A549 (cell line): ENCODE results near the gene NEAT1.

Experiments
- BHLHE40 ChIP-seq: IDR thresholded peaks from 2 replicates; pipeline ENCODE4 v1.6.1; 2012; ENCODE audit warnings: low read depth, low read length, inconsistent platforms
- CTCF ChIP-seq: fragments of >200 bp; sonication (Bioruptor Twin); formaldehyde crosslinking; IDR thresholded peaks from 3 replicates; pipeline ENCODE4 v1.5.1; 2016
- EP300 ChIP-seq, 2 experiments: fragments of >200 bp; sonication (Bioruptor Twin); formaldehyde crosslinking; IDR thresholded peaks; 2 replicates in 1 of 2; 3 replicates in 1 of 2; pipeline ENCODE4 v1.6.1; 2016 to 2017
- HOXA7 ChIP-seq: fragments of 250-450 bp; sonication (Bioruptor Pico); IDR thresholded peaks from 2 replicates; pipeline ENCODE4 v1.5.0; 2020; ENCODE audit warnings: mild to moderate bottlenecking, moderate library complexity
- JUNB ChIP-seq: fragments of >200 bp; sonication (Bioruptor Twin); formaldehyde crosslinking; IDR thresholded peaks from 2 replicates; pipeline ENCODE4 v1.6.1; 2016
- MYC ChIP-seq: IDR thresholded peaks from 2 replicates; pipeline ENCODE4 v1.6.1; 2012; ENCODE audit warnings: mild to moderate bottlenecking, inconsistent platforms, low read length, improper control_type of control experiment, borderline replicate concordance
- POLR2A ChIP-seq: IDR thresholded peaks from 2 replicates; pipeline ENCODE4 v1.6.1; 2012; ENCODE audit warnings: mild to moderate bottlenecking, low read length
- USF2 ChIP-seq: fragments of 450-650 bp; IDR thresholded peaks from 2 replicates; pipeline ENCODE4 v1.6.1; 2014; ENCODE audit warnings: antibody characterized with exemption
- ZSCAN20 ChIP-seq: fragments of 250-450 bp; sonication (Bioruptor Pico); IDR thresholded peaks from 2 replicates; pipeline ENCODE4 v1.8.0; 2022; ENCODE audit warnings: mild to moderate bottlenecking, moderate library complexity
- TF ChIP-seq, protein P1 (sequence below): fragments of >200 bp; sonication (Bioruptor Twin); formaldehyde crosslinking; IDR thresholded peaks from 3 replicates; pipeline ENCODE4 v1.6.1; 2016

DNA sequence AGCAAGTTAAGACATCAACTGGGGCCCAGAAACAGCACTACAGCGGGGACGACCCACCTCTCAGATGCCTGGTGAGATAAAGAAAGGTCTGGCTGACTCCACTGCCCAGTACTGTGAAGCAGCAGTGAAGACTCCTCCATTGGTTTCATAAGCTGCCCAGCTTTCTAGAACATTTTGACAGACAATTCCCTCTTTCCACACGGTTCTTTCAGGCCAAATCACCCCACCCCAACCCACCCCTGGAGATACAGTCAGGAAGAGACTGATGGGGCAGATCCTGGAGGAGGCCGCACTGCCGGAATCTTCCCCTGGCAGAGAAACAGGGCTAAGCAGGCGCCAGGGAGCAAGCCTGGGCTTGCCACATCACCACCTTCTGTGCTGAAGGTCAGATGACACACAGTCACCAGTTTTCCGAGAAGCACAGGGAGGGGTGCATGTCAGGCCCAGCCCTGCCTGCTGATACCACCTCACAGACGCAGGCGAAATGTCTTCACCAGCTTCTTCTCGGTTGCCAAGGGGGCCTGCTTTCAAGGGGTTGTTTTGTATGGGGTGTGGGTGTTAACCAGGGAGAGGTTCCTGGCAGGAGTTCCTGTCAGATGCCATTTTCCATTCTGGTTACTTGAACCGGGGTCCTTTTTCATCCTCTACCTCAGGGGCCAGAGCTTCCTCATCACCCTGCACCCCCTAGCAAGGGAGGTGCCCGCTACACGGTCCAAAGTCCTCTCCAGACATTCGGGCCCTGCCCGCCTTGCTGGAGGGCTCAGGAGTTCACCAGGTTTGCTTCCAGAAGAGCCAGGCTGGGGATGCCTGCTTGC is 1.4 kb upstream of the NEAT1 start:
- TF ChIP-seq JUNB (peak; percentile 55; the same call in 1 of the 2 replicates), CTCF (no peak), POLR2A (peak; percentile 43), EP300 (IDR thresholded peaks at IDR 0.05) (peak; percentile 79 to 87; a peak in 3 of 5 replicates), BHLHE40 (no peak), MYC (0 out of 2 replicates have a peak, but pooled peaks have one; percentile 31), USF2 (peak; percentile 50; the same call in 1 of the 2 replicates), ZSCAN20 (CRISPR knock-in tag) (no peak), HOXA7 (peak; percentile 94)
- TF ChIP-seq, protein P1, sequence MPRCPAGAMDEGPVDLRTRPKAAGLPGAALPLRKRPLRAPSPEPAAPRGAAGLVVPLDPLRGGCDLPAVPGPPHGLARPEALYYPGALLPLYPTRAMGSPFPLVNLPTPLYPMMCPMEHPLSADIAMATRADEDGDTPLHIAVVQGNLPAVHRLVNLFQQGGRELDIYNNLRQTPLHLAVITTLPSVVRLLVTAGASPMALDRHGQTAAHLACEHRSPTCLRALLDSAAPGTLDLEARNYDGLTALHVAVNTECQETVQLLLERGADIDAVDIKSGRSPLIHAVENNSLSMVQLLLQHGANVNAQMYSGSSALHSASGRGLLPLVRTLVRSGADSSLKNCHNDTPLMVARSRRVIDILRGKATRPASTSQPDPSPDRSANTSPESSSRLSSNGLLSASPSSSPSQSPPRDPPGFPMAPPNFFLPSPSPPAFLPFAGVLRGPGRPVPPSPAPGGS: peak; percentile 58; the same call in 1 of the 3 replicates
